Measurements from ENCODE around the gene DCLRE1B.

DCLRE1B gene

DNA sequence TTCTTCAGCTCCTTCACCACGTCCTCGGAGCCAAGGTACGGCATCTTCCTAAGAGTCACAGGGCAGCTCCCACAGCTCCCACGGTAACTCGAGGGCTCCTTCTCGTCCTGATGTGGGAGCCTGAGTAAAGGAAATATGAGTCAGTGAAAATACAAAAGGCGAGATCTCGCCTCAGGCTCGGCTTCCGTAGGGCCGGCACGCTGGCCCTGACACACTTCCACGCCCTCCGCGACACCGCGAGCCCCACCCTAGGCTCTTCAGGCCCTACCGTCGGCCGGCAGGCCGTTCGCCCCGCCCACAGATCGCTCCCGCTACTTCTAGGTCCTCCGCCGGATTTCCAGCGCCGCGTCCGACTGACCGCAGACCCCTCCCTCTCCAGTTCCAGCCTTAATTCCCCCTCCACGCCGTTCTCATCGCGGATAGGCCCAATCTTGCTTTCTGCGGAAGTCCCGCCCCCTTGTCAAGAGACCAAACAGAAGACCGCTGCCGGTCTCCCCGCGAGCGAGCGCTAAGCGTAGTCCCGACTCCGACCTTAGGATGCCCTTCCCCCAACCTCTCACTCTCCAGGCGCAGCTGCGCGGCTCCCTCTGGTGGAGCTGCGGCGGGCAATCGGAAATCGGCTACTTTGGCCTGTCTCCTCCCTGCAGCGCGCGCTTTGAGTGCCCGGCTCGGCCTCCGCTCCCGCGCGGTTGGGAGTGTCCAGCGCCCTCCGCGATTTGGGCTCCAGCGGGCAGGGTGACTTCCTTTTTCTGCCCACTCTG is at the start of gene DCLRE1B, which contains the start of gene AP4B1:
Gene DCLRE1B (plus strand): TSS at position 653 of the 761 bp plus-strand sequence. CDS start 261 bp downstream, outside the sequence.
Gene AP4B1 (minus strand): TSS at position 126 of the 761 bp plus-strand sequence. CDS start 82 bp downstream, at position 44.
- peak; percentile 98 for DNase-seq (ENCODE audit: low spot score)

DNA sequence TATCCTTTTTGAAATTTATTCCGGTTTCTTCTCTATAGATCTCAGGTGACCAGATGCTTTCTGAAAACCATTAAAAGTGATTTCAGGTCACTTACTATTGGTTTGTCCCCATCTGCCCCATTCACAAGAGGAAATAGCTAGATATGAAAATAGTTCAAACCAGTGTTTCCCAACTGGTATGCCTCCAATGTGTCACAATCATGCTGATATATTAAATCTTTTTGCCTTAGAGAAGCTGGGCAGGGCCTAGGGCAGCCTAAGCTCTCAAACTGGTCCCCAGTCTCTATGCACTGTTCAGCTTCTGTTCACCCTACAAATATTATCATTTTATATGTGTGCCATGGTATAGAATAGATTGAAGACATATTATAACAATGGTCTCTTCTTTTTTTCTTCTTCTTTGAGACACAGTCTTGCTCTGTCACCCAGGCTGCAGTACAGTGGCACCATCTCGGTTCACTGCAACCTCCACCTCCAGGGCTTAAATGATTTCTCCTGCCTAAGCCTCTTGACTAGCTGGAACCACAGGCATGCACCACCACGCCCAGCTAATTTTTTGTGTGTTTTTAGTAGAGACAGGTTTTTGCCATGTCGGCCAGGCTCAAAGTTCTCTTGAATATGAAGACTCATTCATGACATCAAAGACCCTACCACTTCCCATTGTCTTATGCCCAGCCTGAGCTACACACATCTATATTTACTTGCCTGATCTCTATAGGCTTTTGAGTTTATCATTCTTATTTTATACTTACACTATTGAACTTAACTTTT is 49.3 kb upstream of the DCLRE1B start:
- no peak for DNase-seq (ENCODE audit: low spot score)

DNA sequence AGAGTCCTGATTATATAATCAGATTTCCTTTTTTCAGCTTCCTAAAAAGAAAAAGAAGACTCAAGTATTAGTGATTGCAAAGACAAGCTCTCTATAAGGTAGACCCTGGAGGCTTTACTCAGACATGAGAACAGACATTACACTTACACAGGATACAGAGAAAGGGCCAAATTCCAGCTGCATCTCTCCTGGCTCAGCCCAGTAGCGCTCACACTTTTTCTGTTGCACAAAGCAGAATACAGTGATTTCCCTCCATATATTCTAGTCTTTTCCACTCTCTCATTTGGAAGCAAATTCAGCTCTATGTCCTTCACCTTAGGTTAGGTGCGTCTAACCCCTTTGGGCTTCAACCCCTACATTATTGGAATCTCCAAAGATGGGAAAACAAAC is 48.7 kb upstream of the DCLRE1B start:
- DNase-seq (ENCODE audit: low spot score), result no peak

DNA sequence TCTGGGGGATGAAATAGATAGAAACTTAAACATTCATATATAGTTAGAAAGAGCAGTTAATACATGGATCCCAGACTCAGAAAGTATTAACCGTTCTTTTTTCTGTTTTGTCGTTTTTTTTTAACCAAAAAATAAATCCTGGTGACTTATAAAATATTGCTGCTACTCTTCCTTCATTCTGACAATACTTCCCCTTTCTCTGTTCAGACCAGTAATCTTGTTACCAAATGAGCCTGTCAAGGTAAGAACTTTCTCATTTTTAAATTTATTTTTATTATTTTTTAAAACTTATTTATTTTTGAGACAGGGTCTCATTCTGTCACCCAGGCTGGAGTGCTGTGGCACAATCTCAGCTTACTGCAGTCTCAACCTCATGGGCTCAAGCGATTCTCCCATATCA is 47.4 kb upstream of the DCLRE1B start:
- no peak for DNase-seq (ENCODE audit: low spot score)

DNA sequence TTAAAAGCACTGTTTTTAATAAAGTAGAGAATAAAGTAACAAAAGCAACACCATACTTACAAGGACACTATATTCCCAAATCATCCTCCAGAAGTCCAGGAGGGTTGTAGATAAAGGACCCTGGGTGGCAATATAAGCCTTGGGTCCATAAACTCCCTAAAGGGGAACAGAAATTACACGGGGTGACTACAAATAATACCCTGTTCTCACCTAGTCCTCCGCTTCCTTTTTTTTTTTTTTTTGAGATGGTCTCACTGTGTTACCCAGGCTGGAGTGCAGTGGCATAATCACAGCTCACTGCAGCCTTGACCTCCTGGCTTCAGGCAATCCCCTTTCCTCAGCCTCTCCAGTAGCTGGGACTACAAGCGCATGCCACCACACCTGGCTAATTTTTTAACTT is 46.7 kb upstream of the DCLRE1B start:
- no peak for DNase-seq (ENCODE audit: low spot score)

DNA sequence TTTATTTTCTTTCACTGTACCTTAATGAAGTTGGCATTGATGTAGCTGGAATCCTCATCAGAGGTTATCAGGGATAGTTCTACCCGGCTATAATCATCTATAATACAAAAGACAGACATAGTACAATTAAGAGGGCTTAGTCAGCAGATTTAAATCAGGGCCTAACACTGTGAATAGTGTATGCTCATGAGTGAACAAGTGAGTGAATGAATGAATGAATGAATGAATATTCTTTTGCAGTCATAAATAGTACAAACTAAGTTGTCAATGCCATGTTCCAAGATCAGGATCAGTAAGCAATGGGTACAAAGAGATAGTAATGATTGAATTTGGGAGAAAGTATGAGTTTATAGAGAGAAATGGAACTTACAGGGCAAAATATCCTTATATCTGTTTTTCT is 46.1 kb upstream of the DCLRE1B start:
- DNase-seq (ENCODE audit: low spot score), result no peak

DNA sequence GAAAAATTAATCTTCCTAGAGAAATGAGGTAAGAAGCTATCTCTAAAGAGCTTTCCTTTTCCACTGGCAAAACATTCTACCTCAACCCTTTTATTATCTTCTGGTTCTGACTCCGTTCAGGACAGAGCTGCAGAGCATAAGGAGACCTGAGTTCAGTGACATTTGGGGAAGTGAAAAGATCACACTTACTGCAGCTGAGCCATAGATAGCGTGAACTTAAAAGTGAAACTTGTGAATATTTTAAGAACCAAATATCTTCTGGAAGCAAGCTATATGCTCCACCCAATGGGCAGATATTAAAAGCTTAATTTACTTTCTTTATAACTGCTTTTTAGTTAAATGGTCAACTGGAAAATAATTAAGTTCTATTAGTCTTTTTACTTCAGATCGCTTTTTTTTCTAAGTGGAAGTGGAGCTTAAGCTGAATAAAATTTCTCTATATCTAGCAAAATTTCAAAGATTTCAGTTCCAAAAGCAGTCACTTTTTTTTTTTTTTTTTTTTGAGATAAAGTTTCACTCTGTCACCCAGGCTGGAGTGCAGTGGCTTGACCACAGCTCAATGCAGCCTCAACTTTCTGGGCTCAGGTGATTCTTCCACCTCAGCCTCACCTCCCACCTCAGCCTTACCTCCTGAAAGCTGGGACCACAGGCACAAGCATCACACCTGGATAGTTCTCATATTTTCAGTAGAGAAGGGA is 45.5 kb upstream of the DCLRE1B start:
- peak; percentile 44 for DNase-seq (ENCODE audit: low spot score)

DNA sequence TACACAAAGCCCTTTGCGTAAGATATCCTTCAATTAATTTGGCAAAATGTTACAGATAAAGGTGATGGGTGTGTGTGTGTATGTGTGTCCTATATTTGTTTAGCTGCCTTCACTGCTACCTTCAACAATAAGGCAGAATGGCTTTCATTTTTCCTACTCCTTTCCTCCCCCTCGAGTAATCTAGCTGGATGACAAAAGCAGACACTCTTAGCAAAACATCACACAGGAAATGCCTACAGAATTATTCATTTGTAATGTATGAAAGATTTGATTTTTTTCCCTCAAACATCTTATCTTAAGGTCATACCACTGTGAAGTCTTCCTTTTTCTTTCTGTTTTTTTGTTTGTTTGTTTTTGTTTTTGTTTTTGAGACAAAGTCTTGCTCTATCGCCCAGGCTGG is 44.2 kb upstream of the DCLRE1B start:
- no peak for DNase-seq (ENCODE audit: low spot score)

DNA sequence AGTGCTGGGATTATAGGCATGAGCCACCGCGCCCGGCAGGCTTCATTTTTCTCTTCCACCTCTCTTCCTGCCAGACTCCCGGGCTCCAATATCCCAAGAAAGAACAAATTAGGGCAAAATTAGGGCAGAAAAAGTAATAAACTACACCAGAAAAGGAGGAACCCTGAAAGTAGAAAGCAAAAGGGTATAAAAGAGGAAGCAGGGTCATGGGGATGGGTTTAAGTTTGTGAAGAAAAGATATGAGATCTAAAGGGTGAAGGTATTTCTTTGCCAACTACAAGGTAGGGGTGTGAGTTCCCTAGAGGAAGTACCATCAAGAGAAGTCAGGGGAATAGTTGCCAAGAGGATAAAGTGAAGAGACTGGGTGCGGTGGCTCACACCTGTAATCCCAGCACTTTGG is 43.5 kb upstream of the DCLRE1B start:
- no peak for DNase-seq (ENCODE audit: low spot score)

DNA sequence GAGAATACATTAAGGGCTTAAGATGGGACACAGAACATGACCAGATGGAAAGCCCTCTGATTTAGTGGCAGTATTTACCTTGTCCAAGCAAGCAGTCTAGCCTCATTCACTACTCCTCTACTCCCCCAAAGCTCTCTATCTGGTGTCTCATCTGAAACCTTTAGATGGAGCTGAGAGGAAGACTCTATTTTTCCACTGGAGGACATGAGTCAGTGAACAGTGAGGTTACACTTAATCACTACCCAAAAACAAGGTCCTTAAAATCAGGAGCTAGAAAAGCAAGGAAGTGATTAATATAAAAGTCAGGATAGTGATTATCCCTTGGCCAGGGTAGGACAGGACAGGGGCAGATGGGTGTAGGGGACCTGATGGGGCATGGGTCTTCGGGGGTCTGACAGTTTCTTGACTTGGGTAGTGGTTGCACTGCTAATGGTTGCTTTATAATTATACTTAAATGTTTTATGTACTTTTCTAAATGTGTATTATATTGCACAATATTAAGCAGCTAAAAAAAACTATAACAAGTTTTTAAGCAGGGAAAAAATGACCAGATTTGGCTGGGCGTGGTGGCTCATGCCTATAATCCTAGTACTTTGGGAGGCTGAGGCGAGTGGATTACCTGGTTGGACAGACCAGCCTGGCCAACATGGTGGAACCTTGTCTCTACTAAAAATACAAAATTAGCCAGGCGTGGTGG is 36.6 kb upstream of the DCLRE1B start:
- DNase-seq (ENCODE audit: low spot score), result no peak

DNA sequence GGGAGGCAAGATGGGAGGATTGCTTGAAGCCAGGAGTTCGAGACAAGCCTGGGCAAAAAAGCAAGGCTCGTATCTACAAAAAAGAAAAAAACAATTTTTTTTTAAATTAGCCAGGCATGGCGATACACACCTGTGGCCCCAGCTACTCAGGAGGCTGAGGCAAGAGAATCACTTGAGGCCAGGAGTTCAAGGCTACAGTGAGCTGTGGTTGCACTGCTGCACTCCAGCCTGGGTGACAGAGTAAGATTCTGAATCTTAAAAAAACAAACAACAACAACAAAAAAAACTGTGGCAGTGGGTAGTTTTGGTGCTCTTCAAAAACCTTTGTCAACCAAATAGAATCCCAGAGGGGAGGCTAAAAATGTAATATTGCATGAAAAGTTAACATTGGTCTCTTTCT is 34.3 kb upstream of the DCLRE1B start:
- DNase-seq (ENCODE audit: low spot score), result no peak

DNA sequence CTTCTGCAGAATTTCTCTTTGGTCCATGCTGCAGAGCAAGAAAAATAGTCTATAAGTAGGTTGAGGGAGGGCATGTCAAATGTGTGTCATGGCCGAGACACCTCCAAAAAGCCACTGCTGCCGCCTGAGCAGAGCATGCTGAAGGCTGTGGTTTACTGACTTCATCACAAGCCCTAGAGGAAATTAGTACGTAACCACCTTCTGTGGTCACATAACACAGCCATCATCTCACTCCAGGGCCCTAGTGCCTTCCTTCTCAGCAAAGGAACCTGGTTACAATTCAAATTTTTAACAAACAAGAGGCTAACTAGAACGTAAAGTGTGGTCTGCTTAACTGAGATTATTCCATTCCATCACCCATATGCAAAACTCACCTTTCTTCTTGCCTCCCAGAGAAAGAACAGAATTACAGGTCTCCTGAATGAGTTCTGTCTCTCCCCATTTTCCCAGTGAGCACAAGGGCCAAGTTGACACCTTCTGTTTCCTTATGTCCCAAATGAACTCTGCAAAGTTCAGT is 33.5 kb upstream of the DCLRE1B start, which contains the start of gene PTPN22:
Gene PTPN22 (minus strand): TSS at position 116 of the 517 bp plus-strand sequence.
- DNase-seq (ENCODE audit: low spot score), result no peak

DNA sequence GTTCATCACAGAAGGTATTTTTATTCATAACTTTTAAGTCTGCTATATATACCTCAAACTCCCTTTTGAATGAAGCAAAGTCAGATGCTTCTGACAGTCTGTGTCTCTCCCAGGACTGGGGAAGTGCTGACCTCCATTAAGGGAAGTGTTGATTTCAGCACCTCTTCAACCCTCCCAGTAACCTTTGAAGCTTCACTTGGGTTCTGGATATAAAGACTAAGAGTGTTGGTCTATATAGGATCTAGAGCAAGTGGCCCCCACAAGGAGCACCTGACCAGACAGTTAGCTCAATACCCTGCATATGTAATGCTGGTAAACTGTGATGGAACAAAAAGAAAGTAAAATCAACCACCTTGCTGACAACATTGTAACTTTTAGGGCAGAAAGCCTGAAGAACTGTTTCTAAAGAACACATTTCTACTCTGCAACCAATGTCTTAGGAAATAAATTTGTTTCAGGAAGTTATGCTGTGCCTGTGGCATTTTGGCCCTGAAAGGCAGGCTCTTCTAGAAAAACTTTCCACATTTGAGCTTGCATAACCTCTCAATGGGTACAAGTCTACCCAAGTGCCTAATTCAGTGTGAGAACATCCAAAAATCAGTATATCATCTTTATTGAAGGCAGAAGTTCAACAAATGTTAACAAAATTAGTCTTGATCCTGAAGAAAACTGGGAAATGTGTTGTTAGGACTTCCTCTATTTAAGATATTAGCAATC is 32.7 kb upstream of the DCLRE1B start:
- DNase-seq (ENCODE audit: low spot score), result no peak

DNA sequence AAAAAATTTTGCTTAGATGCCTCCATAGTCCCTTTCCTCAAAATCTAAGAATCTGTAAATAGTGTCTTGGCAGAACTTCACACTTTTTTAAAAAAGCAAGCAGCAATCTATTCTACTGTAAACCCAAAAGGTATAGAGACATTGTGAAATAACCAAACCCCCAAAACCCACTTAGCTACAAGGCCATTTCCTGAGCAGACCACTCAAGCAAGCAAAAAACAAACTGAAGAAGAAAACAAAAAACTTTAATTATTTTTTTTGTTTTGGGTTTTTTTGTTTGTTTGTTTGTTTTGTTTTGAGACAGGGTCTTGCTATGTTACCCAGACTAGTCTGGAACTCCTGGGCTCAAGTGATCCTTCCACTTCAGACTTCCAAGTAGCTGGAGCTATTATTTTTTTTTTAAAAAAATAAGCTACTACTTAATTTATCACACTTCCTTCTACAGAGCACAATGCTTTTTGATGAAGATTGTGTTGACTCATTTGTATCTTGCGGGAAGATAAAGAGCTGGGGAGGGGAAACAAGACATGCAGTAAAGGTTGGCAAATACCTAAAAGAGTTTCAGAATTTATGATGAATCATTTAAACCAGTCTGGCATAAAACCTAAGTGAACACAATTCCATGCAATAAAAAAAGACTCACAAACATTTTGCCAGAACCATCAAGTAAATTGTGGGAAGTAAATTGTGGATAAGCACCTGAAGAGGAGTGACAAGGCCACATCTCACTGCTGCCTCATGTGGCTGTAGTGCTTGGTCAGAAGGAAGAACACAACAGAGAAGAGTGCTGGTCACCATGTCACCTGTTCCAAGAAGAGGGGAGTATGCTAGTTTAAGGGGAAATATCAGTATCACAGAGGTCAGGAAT is 30.9 kb upstream of the DCLRE1B start:
- peak; percentile 33 for DNase-seq (ENCODE audit: low spot score)

DNA sequence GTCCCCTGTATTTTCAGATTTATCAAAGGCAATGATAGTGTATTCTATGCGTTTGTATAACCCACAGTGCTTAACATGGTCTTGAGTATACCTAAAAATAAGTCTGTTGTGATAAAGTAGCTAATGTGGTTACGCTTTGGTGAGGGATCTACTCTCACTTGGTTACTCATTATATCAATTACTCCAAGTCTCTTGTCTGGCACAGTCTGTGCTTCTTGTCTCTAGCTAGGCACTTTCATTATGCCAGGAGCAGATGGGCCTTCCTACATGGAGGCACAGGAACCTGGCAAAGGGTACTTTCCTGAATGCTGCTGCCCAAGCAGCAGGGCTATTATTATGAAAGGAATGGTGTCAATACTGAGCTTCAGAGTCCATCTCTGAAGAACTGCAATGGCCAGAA is 29.4 kb upstream of the DCLRE1B start:
- DNase-seq (ENCODE audit: low spot score), result no peak

DNA sequence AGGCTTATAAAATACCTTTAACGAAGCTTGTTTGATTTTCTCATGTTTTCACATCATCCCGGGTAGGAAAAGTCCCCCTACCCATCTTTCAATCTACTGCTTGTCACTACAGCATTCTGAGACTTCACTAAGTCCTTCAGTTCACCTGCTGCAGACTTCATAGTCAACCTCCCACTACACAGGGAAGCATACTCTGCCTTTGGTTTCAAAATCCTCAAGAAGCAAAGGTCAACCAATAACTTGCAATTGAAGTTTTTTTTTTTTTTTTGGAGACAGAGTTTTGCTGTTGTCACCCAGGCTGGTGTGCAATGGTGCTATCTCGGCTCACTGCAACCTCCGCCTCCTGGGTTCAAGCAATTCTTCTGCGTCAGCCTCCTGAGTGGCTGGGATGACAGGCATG is 28.9 kb upstream of the DCLRE1B start:
- DNase-seq (ENCODE audit: low spot score), result no peak

DNA sequence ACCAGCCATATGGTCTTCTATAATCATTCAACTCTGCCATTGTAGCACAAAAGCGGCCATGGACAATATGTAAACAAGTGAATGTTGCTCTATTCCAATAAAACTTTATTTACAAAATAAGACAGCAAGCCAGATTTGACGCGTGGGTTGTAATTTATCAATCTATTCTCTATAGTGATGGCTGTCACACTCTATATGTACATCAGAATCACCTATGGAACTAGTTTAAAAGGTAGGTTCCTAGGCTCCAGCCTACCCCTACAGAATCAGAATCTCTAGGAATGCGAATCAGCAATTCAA is 25.4 kb upstream of the DCLRE1B start:
- DNase-seq (ENCODE audit: low spot score), result no peak

DNA sequence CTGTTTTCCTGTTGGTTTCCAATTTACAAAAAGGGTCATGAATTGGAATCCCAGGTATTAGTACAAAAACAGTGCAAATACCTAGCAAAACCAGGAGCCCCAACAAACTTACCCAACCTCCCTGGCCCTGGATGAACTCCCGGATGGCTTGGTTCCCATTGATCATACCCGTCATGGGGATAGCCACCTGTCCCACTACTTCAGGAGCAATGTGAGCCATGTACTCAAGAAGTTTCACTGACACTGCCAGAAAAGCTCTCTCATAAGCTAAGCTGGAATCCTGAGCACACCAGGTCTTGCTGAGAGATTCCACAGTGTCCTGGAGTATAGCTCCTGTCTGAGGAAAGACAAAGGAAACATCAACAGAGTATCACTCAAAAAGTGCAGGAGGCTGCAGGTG is 23.5 kb upstream of the DCLRE1B start:
- no peak for DNase-seq (ENCODE audit: low spot score)

DNA sequence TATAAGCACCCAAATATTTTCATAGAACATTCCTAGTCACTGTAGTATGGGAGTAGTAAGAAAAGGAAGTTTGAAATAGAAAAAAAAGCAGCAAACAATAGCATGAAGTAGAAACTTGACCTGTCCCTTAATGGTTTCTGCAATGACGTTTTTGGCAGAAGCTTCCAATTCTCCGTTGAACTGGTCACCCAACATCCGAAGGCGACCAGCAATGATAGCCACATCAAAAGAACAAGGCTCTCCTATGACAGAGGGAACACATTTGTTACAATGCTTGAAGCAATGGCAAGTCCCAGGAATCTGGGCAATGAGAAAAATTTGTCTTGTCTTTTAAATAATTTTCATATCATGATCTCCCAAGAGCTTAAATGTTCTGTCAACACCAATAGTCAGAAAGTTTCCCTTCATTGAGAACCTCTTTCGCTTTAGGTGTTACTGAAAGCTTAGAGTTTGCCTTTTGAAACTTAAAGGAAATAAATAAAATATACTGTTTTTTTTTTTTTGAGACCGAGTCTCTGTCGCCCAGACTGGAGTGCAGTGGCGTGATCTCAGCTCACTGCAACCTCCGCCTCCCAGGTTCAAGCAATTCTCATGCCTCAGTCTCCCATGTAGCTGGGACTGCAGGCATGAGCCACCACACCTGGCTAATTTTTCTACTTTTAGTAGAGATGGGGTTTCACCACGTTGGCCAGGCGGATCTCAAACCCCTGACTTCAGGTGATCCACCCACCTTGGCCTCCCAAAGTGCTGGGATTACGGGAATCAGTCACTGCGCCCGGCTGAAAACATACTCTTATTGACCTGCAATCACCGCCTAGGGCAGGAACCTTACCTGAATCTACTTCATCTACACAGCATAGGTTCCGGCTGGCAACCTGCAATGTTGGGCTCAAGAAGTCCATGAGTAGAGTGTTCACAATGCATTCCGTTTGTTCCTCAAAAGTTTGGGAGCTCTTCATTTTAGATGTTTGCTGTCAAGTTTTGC is 18.4 kb upstream of the DCLRE1B start:
- DNase-seq (ENCODE audit: low spot score), result no peak
